Neutrophil (primary cell): ENCODE data around the gene LRRC7.

Source experiments
- H3K27ac ChIP-seq: fragments of 200-600 bp; sonication (generic); 2 replicates; pipeline ENCODE4 v1.5.1; 2016; ENCODE audit warnings: mild to moderate bottlenecking, moderate library complexity
- H3K27me3 ChIP-seq: fragments of 200-600 bp; sonication (generic); 2 replicates; pipeline ENCODE4 v1.6.0; 2016; ENCODE audit warnings: mild to moderate bottlenecking
- H3K36me3 ChIP-seq: fragments of 200-600 bp; sonication (generic); 2 replicates; pipeline ENCODE4 v1.5.1; 2017
- H3K4me1 ChIP-seq, 2 experiments: fragments of 200-600 bp in 1 of 2; sonication (generic) in 1 of 2; 1 replicate in 1 of 2; 2 replicates in 1 of 2; pipeline versions ENCODE4 v1.5.1 to v1.6.1; 2013 to 2016; ENCODE audit warnings: low read depth in 1 of 2, low read length in 1 of 2, mild to moderate bottlenecking in 1 of 2, moderate library complexity in 1 of 2; ENCODE audit not compliant: control insufficient read depth in 1 of 2, insufficient read depth in 1 of 2
- H3K4me3 ChIP-seq, 2 experiments: fragments of 200-600 bp in 1 of 2; sonication (generic) in 1 of 2; 1 replicate in 1 of 2; 2 replicates in 1 of 2; pipeline ENCODE4 v1.5.1; 2013 to 2016; ENCODE audit warnings: low read depth in 1 of 2, low read length in 1 of 2, mild to moderate bottlenecking in 1 of 2, moderate library complexity in 1 of 2
- H3K9me3 ChIP-seq: fragments of 200-600 bp; sonication (generic); 2 replicates; pipeline ENCODE4 v1.5.1; 2016
- CTCF ChIP-seq: fragments of 200-600 bp; sonication (generic); IDR thresholded peaks from 2 replicates; pipeline ENCODE4 v1.5.1; 2016; ENCODE audit warnings: antibody characterized with exemption

LRRC7 gene

DNA sequence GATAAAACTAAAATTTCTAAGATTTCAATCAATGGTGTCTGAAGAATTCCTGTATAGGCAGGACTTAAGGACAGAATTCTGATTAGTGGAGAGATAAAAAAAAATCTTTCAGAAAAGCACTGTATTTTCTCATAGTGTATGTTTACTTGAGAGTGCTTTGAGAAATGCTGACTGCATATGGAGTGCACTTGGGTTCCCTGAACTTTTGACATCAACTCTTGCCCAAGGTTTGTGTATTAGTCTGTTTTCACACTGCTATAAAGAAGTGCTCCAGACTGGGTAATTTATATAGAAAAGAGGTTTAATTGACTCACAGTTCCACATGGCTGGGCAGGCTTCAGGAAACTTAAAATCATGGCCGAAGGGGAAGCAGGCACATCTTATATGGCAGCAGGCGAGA is 362.7 kb downstream of the LRRC7 start:
- Histone ChIP-seq H3K4me1 (no peaks in the 10 kb centered on the region), H3K27me3 (no peaks in the 10 kb centered on the region), H3K4me3 (no peak overlapping the region), H3K9me3 (no peaks in the 10 kb centered on the region), H3K27ac (no peak overlapping the region), H3K36me3 (no peaks in the 10 kb centered on the region)
- no peak for TF ChIP-seq CTCF

GRCh38 chr1:69932760-69933159 is 365.0 kb downstream of the LRRC7 start:
- Histone ChIP-seq H3K27ac (no peak overlapping the region), H3K4me3 (no peak overlapping the region), H3K4me1 (no peaks in the 10 kb centered on the region), H3K27me3 (no peaks in the 10 kb centered on the region), H3K9me3 (no peaks in the 10 kb centered on the region), H3K36me3 (no peaks in the 10 kb centered on the region)
- TF ChIP-seq CTCF = no peak

DNA sequence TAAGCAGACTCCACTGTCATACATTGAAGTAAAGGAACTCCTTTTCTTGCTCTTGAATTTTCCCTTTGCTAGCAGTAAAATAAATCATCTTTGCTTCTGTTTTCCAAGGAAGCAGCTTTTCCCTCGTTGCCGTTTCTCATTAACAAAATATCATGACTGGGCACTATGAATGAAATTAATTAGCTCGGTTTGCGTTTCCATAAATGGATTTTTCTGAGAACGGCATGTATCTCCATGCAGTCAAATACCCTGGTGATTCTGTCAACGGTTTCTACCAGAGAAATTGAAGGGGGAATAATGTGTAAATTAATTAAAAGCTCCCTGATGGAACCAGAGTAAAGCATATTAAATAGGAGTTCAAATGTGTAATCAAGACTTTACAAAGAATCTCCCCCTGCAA is 372.5 kb downstream of the LRRC7 start:
- Histone ChIP-seq H3K4me1 (no peaks in the 10 kb centered on the region), H3K27ac (no peak overlapping the region), H3K27me3 (no peaks in the 10 kb centered on the region), H3K9me3 (no peaks in the 10 kb centered on the region), H3K36me3 (no peaks in the 10 kb centered on the region), H3K4me3 (no peak overlapping the region)
- no peak for TF ChIP-seq CTCF

DNA sequence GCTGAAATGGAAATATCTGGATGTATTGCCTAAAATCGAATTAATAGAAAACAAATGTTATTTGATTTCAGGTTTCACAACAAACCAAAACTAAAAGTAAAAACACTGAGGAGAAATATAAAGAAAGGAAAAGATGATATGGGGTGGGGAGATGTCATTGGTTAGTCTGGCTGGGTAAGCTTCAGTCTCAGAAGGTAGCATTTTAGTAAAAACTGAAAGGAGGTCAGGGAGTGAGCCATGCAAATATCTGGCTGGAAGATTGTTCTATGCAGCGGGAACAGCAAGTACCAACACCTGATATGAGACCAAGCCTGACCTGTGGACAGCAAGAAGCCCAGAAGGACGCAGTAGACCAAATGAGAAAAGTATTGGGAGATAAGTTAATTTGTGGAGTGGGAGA is 373.1 kb downstream of the LRRC7 start:
- no peaks in the 10 kb centered on the region for H3K27me3 ChIP-seq
- no peaks in the 10 kb centered on the region for H3K4me1 ChIP-seq
- H3K9me3 ChIP-seq = no peaks in the 10 kb centered on the region
- TF ChIP-seq CTCF = no peak
- no peaks in the 10 kb centered on the region for H3K36me3 ChIP-seq
- no peak overlapping the region for H3K27ac ChIP-seq
- no peak overlapping the region for H3K4me3 ChIP-seq

DNA sequence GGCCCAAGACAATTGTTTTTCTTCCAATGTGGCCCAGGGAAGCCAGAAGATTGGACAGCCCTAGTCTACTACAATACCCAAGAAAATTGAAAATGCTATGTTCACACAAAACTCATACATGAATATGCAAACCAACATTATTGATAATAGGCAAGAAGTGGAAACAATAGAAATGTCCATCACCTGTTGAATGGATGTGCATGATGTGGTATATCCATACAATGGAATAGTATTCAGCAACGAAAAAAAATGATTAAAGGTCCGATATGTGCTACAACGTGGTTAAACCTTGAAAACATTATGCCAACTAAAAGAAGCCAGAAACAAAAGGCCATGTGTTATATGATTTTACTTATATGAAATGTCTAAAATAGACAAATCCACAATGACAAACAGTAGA is 375.3 kb downstream of the LRRC7 start:
- Histone ChIP-seq H3K36me3 (no peaks in the 10 kb centered on the region), H3K27ac (no peak overlapping the region), H3K4me3 (no peak overlapping the region), H3K9me3 (no peaks in the 10 kb centered on the region), H3K27me3 (no peaks in the 10 kb centered on the region), H3K4me1 (no peaks in the 10 kb centered on the region)
- no peak for TF ChIP-seq CTCF

DNA sequence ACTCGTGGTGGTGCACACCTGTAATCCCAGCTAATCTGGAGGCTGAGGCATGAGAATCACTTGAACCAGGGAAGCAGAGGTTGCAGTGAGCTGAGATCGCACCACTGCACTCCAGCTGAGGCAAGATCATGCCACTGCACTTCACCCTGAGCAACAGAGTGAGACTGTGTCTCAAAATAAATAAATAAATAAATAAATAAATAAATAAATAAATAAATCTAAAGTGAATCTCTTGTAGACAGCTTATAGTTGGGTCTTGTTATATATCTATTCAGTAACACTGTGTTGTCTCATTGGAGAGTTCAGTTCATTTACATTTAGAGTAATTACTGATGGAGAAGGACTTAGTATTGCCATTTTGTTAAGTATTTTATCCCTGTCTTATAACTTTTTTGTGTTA is 379.2 kb downstream of the LRRC7 start:
- no peak for TF ChIP-seq CTCF
- Histone ChIP-seq H3K9me3 (no peaks in the 10 kb centered on the region), H3K4me3 (no peak overlapping the region), H3K27ac (no peak overlapping the region), H3K36me3 (no peaks in the 10 kb centered on the region), H3K27me3 (no peaks in the 10 kb centered on the region), H3K4me1 (no peaks in the 10 kb centered on the region)
